WTC11 (cell line): ENCODE data around the gene MIOX. TPM values are rescaled to one million over a fixed set of nuclear protein-coding genes. Genes with fewer than 3 reads are reported as not detected.

Experiments used
- ATAC-seq: fragments of 200-7000 bp; cut with Tn5 transposase; 2 replicates; pipeline ENCODE4 v1.10.0; 2021; ENCODE audit warnings: mild to moderate bottlenecking, moderate library complexity
- CTCF ChIA-PET: fragments of 300-600 bp; sonication (Branson Sonifier 250); formaldehyde crosslinking; loops from one replicate; lab custom pipeline; 2021; ENCODE audit warnings: antibody characterized with exemption; lab: Charles Lee
- POLR2A ChIA-PET: fragments of 350-600 bp; sonication (Branson Sonifier 250); formaldehyde crosslinking; loops from one replicate; lab custom pipeline; 2021; ENCODE audit warnings: antibody characterized with exemption; lab: Charles Lee
- DNase-seq: peaks from one replicate; pipeline ENCODE4 v3.0.0; 2021; ENCODE audit warnings: low spot score
- H3K27ac Mint-ChIP-seq: 2 replicates; pipeline ENCODE4 v1.8.0; 2021; ENCODE audit warnings: mixed read lengths
- H3K27me3 Mint-ChIP-seq: 2 replicates; pipeline ENCODE4 v1.8.0; 2021; ENCODE audit warnings: low read depth, mild to moderate bottlenecking, moderate library complexity, mixed read lengths
- H3K36me3 Mint-ChIP-seq: 2 replicates; pipeline ENCODE4 v1.8.0; 2021; ENCODE audit warnings: mixed read lengths
- H3K4me1 Mint-ChIP-seq: 2 replicates; pipeline ENCODE4 v1.8.0; 2022; ENCODE audit warnings: mixed read lengths
- H3K4me3 Mint-ChIP-seq: 2 replicates; pipeline ENCODE4 v1.8.0; 2021; ENCODE audit warnings: mild to moderate bottlenecking, moderate library complexity, mixed read lengths
- H3K9me3 Mint-ChIP-seq: 2 replicates; pipeline ENCODE4 v1.8.0; 2021; ENCODE audit warnings: mixed read lengths
- CBFB ChIP-seq: sonication (generic); formaldehyde crosslinking; IDR thresholded peaks from 2 replicates; pipeline ENCODE4 v1.8.1; 2022; ENCODE audit warnings: mild to moderate bottlenecking, low read depth, missing genetic modification reagents
- CREB1 ChIP-seq: sonication (generic); formaldehyde crosslinking; IDR thresholded peaks from 2 replicates; pipeline ENCODE4 v1.8.0; 2023; ENCODE audit warnings: mild to moderate bottlenecking, missing genetic modification reagents
- ERG ChIP-seq: fragments of 250-450 bp; sonication (Bioruptor Pico); IDR thresholded peaks from 2 replicates; pipeline ENCODE4 v1.8.0; 2021; ENCODE audit warnings: mild to moderate bottlenecking
- IRF1 ChIP-seq: sonication (generic); formaldehyde crosslinking; IDR thresholded peaks from 2 replicates; pipeline ENCODE4 v1.8.0; 2023; ENCODE audit warnings: missing genetic modification reagents
- STAT6 ChIP-seq: sonication (generic); formaldehyde crosslinking; conservative IDR thresholded peaks from 2 replicates; pipeline ENCODE4 v1.8.1; 2023; ENCODE audit warnings: mild to moderate bottlenecking, low read depth, missing genetic modification reagents, moderate library complexity
- TCF7 ChIP-seq: sonication (generic); formaldehyde crosslinking; IDR thresholded peaks from 2 replicates; pipeline ENCODE4 v1.8.0; 2022; ENCODE audit warnings: mild to moderate bottlenecking, low read depth, missing genetic modification reagents, moderate library complexity
- TEAD4 ChIP-seq: sonication (generic); formaldehyde crosslinking; IDR thresholded peaks from 2 replicates; pipeline ENCODE4 v1.8.0; 2022; ENCODE audit warnings: mild to moderate bottlenecking, missing genetic modification reagents
- ZNF232 ChIP-seq: sonication (generic); formaldehyde crosslinking; IDR thresholded peaks from 2 replicates; pipeline ENCODE4 v1.8.0; 2022; ENCODE audit warnings: mild to moderate bottlenecking, missing genetic modification reagents
- ZNF317 ChIP-seq: sonication (generic); formaldehyde crosslinking; IDR thresholded peaks from 2 replicates; pipeline ENCODE4 v1.8.1; 2023; ENCODE audit warnings: low read depth, mild to moderate bottlenecking, moderate library complexity, missing genetic modification reagents, borderline replicate concordance
- total RNA-seq: library from RNA; stranded (reverse); gene quantifications from 3 replicates; pipeline ENCODE4 v1.2.3, GENCODE V29; 2021
- TF ChIP-seq, protein P1 (sequence below): sonication (generic); formaldehyde crosslinking; IDR thresholded peaks from 2 replicates; pipeline ENCODE4 v1.8.0; 2022; ENCODE audit warnings: mild to moderate bottlenecking, missing genetic modification reagents
- TF ChIP-seq, protein P2 (sequence below): fragments of 200-600 bp; IDR thresholded peaks from 2 replicates; pipeline ENCODE4 v1.8.0; 2022; ENCODE audit warnings: antibody characterized with exemption
- TF ChIP-seq, protein P3 (sequence below): sonication (generic); formaldehyde crosslinking; IDR thresholded peaks from 2 replicates; pipeline ENCODE4 v1.8.1; 2023; ENCODE audit warnings: mild to moderate bottlenecking, missing genetic modification reagents, moderate library complexity
- TF ChIP-seq, protein P4 (sequence below): sonication (generic); formaldehyde crosslinking; IDR thresholded peaks from 2 replicates; pipeline ENCODE4 v1.8.0; 2022; ENCODE audit warnings: mild to moderate bottlenecking, missing genetic modification reagents
- TF ChIP-seq, protein P5 (sequence below): sonication (generic); formaldehyde crosslinking; IDR thresholded peaks from 2 replicates; pipeline ENCODE4 v1.8.1; 2022; ENCODE audit warnings: low read depth, mild to moderate bottlenecking, moderate library complexity, missing genetic modification reagents, borderline replicate concordance

The MIOX gene
- total RNA-seq, 1 experiment from 2014 or later: 0.33 TPM

DNA sequence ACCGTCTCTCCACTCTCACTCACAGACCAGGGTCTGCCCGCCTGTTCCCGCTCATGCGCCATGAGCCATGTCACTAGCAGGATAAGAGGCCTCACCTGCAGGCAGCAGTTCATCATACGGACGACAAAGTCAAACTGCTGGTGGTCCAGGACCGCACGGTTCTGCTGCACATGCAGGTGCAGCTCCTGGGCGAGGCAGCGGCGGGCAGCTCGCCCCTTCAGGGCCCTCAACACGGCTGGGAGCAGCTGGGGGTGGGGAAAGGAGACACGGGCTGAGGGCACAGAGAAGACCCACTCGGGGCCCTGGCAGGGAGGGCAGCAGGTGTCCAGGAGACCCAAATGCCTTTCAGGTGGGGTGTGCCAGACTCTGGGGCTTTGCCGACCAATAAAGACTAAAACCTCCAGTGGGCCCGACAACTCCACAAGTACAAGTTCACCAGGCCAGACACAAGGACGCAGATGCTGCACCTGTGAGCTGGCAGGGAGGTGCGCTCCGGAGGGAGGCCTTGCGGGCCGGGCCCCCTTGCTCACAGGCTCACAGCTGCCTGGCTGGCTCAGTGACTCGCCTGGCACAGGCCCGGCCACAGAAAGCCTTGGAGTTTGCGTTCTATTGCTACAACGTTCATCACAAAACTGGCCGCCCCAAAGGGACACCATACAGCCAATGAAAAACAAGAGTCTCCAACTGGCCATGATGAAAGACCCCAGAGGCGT, 23.3 kb upstream of the MIOX start:
- no peak for TF ChIP-seq ERG (CRISPR knock-in tag)
- no peak for TF ChIP-seq CREB1 (CRISPR knock-in tag)
- no peak for TF ChIP-seq TCF7 (CRISPR knock-in tag)
- TF ChIP-seq, protein P1, sequence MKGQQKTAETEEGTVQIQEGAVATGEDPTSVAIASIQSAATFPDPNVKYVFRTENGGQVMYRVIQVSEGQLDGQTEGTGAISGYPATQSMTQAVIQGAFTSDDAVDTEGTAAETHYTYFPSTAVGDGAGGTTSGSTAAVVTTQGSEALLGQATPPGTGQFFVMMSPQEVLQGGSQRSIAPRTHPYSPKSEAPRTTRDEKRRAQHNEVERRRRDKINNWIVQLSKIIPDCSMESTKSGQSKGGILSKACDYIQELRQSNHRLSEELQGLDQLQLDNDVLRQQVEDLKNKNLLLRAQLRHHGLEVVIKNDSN: no peak
- TF ChIP-seq, protein P2, sequence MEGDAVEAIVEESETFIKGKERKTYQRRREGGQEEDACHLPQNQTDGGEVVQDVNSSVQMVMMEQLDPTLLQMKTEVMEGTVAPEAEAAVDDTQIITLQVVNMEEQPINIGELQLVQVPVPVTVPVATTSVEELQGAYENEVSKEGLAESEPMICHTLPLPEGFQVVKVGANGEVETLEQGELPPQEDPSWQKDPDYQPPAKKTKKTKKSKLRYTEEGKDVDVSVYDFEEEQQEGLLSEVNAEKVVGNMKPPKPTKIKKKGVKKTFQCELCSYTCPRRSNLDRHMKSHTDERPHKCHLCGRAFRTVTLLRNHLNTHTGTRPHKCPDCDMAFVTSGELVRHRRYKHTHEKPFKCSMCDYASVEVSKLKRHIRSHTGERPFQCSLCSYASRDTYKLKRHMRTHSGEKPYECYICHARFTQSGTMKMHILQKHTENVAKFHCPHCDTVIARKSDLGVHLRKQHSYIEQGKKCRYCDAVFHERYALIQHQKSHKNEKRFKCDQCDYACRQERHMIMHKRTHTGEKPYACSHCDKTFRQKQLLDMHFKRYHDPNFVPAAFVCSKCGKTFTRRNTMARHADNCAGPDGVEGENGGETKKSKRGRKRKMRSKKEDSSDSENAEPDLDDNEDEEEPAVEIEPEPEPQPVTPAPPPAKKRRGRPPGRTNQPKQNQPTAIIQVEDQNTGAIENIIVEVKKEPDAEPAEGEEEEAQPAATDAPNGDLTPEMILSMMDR: no peak
- TF ChIP-seq, protein P3, sequence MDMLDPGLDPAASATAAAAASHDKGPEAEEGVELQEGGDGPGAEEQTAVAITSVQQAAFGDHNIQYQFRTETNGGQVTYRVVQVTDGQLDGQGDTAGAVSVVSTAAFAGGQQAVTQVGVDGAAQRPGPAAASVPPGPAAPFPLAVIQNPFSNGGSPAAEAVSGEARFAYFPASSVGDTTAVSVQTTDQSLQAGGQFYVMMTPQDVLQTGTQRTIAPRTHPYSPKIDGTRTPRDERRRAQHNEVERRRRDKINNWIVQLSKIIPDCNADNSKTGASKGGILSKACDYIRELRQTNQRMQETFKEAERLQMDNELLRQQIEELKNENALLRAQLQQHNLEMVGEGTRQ (CRISPR knock-in tag): no peak
- no peak for TF ChIP-seq IRF1 (CRISPR knock-in tag)
- no peak for TF ChIP-seq STAT6 (CRISPR knock-in tag)
- TF ChIP-seq ZNF232 (CRISPR knock-in tag): no peak
- TF ChIP-seq, protein P4, sequence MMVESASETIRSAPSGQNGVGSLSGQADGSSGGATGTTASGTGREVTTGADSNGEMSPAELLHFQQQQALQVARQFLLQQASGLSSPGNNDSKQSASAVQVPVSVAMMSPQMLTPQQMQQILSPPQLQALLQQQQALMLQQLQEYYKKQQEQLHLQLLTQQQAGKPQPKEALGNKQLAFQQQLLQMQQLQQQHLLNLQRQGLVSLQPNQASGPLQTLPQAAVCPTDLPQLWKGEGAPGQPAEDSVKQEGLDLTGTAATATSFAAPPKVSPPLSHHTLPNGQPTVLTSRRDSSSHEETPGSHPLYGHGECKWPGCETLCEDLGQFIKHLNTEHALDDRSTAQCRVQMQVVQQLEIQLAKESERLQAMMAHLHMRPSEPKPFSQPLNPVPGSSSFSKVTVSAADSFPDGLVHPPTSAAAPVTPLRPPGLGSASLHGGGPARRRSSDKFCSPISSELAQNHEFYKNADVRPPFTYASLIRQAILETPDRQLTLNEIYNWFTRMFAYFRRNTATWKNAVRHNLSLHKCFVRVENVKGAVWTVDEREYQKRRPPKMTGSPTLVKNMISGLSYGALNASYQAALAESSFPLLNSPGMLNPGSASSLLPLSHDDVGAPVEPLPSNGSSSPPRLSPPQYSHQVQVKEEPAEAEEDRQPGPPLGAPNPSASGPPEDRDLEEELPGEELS (CRISPR knock-in tag): no peak
- Mint-ChIP-seq H3K27me3 (no peaks in the 10 kb centered on the region; the same call in 1 of the 2 replicates), H3K9me3 (no peaks in the 10 kb centered on the region), H3K36me3 (peaks cover 40% of the 10 kb centered on the region), H3K4me1 (no peaks in the 10 kb centered on the region), H3K4me3 (no peak overlapping the region), H3K27ac (no peak overlapping the region)
- ChIA-PET CTCF (interaction anchor here (0.9 kb wide), 1 partner anchor 10 kb away, joined by 3 read pairs; no protein-coding TSS in a partner anchor), POLR2A (no interaction called here)
- ATAC-seq (no peak), DNase-seq (no peak)

GRCh38 chr22:50464451-50464850, 22.2 kb upstream of the MIOX start:
- Mint-ChIP-seq H3K9me3 (no peaks in the 10 kb centered on the region), H3K4me1 (no peaks in the 10 kb centered on the region), H3K27ac (no peak overlapping the region), H3K27me3 (no peaks in the 10 kb centered on the region; the same call in 1 of the 2 replicates), H3K4me3 (no peak overlapping the region), H3K36me3 (peaks cover 36% of the 10 kb centered on the region)
- ChIA-PET POLR2A (interaction anchor here (0.6 kb wide), 1 partner anchor 68 kb away, joined by 3 read pairs; no protein-coding TSS in a partner anchor), CTCF (no interaction called here)
- DNase-seq (no peak), ATAC-seq (no peak)
- TF ChIP-seq, protein P5, sequence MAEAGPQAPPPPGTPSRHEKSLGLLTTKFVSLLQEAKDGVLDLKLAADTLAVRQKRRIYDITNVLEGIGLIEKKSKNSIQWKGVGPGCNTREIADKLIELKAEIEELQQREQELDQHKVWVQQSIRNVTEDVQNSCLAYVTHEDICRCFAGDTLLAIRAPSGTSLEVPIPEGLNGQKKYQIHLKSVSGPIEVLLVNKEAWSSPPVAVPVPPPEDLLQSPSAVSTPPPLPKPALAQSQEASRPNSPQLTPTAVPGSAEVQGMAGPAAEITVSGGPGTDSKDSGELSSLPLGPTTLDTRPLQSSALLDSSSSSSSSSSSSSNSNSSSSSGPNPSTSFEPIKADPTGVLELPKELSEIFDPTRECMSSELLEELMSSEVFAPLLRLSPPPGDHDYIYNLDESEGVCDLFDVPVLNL: no peak
- TF ChIP-seq CBFB (CRISPR knock-in tag) (no peak), ZNF317 (no peak), TEAD4 (CRISPR knock-in tag) (no peak)
